Tibial nerve (tissue), 4 donors: ENCODE measurements around the gene ACAD10.

ENCODE experiments used
- CTCF ChIP-seq, 5 experiments: fragments of 200-600 bp in 3 of 5; fragments of 450-650 bp in 2 of 5; sonication (generic) in 3 of 5; IDR thresholded peaks; one replicate each; pipeline ENCODE4 v1.5.1; 2016 to 2019; ENCODE audit warnings: antibody characterized with exemption in 5 of 5, mild to moderate bottlenecking in 3 of 5, moderate library complexity in 2 of 5
- EP300 ChIP-seq, 2 donors: sonication (generic); formaldehyde crosslinking; IDR thresholded peaks; one replicate each; pipeline ENCODE4 v1.6.1; 2017; ENCODE audit warnings: antibody characterized with exemption in 2 of 2, mild to moderate bottlenecking in 1 of 2
- POLR2A ChIP-seq, 2 donors: fragments of 450-650 bp; IDR thresholded peaks; one replicate each; pipeline ENCODE4 v1.6.1; 2017; ENCODE audit warnings: antibody characterized with exemption in 2 of 2, mild to moderate bottlenecking in 2 of 2, moderate library complexity in 2 of 2

DNA sequence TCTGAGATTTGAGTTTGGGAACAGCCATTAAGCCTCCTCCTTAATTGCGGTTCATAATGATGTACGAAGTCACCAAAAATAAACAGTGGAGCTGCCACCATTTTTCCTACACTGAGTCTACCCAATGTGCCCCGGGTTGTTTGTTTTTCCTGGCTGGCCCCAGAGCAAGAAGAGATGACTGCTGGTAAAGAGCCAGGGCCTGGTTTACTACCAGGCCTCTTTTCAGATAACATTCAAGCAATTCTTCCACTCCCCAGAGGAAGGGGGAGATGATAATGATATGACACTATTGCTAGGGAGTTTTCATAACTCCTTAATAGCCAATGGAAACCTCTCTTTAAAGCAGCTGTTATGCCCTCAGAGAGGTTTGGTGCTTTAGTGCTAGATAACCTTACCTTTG lies 42.4 kb upstream of the ACAD10 start:
- TF ChIP-seq CTCF (IDR thresholded peaks at IDR 0.05) (no peak), EP300 (IDR thresholded peaks at IDR 0.05) (no peak), POLR2A (IDR thresholded peaks at IDR 0.05) (no peak)
